ENCODE measurements around the gene NRN1L.
"Not testable (repeated sequence)": the region's sequence is repeated elsewhere in the genome, so short reads cannot be mapped to it uniquely, and the experiment has no call there.

NRN1L gene

DNA sequence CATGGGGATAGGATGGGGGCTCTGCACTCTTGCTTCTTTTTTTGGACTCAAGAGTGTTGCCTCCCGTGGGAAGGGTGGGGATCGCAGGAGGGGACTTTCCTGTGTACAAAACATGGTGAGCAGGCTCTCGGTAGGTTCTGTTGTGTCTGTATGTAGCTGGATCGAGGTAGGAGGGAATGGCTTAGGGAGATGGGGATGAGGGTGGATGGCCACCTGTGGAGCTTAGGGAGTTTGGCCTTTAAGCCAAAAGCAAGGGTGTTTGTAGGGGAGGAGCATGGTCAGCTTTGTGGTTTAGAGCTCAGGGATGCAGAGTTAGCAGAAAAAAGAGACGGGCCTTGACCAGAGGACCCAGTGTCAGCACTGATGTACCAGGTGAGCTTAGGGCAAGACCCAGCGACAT lies 22.8 kb upstream of the NRN1L start:
- DNase-seq, result no peak

DNA sequence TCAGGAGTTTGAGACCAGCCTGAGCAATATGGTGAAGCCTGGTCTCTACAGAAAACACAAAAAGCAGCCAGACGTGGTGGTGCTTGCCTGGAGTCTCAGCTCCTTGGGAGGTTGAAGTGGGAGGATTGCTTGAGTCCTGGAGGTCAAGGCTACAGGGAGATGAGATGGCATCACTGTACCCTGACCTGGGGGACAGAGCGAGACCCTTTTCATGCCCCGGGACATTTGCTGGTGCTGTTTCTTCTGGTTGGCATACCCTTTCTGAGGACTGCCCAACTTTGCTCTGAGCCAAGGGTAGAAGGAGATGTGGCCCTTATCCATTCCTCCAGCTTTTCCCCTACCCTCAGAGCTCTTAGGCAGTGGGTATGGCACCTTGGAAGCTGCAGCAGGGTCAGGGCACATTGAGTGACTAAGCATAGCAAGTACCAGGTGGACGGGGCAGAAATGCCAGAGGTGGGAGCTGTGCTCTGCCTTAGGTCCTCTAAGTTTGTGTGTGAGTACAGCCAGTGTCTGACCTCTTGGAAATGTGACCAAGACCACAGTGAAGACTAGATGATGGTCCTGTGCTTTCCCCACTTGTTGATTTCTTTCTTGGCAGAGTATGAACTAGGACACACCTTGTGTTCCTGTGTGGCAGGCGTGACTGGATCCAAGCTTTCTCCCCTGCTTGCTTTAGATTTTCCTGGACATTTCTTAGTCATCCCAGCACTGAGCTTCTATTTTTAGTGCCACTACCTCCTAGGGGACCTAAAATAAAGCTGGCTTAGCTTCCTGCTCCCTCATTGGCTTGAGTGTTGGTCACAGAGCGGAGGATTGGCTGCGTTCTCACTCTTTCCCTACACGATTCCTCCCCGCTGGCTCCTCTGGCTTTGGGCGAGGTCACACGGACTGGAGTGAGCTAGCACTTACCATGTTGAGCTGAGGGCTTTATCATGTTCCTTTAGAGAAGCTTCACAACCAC lies 21.8 kb upstream of the NRN1L start:
- no peak for DNase-seq

DNA sequence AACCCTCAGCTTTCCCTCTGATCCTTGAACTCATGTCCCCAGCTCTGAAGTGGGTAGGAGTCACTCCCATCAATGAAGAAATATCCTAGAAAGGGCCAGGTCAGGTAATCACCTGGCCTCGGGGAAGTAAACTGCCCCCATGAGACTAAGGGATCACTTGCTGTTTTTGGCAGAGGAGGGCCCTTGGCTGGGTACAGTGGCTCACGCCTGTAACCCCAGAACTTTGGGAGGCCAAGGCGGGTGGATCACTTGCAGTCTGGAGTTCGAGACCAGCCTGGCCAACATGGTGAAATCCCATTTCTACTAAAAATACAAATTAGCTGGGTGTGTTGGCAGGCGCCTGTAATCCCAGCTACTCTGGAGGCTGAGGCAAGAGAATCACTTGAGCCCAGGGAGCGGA lies 20.6 kb upstream of the NRN1L start:
- not testable (repeated sequence) for DNase-seq

DNA sequence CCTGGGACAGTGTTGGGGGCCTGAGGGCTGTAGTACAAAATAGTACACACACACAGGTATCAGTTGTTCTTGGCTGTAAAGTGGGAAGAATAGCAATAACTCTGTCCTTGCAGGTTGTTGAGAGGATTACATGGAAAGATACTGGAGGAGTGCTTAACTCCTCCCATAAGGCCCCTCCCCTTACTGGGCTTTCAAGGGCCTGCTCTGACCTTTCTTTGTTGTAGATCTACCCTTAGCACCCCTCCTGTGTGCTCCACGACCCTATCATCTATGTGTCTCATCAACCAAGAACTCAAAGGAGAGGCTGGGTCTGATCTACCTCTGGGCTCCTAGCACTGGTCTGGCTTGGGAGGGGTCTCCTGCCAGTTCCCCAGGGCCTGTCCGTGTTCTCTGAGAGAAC lies 20.1 kb upstream of the NRN1L start:
- DNase-seq, result no peak

DNA sequence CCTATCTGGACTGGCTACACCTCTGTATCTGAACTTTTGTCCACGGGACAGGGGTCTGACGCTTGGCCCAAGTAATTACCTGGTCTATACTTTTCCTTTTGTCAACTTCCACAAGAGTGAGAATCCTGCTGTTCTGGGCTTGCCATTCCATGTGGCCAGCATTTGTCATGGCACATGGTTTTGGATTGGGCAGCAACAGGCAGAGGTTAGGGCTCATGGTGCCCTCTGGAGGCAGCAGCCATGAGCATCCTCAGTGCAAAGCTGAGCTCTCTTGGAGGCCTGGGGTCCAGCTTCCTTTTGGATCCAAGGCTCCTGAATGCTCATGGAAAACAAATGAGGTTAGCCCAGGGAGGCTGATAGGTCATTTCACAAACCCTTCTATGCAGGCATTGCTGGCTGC lies 19.4 kb upstream of the NRN1L start:
- DNase-seq, result no peak

DNA sequence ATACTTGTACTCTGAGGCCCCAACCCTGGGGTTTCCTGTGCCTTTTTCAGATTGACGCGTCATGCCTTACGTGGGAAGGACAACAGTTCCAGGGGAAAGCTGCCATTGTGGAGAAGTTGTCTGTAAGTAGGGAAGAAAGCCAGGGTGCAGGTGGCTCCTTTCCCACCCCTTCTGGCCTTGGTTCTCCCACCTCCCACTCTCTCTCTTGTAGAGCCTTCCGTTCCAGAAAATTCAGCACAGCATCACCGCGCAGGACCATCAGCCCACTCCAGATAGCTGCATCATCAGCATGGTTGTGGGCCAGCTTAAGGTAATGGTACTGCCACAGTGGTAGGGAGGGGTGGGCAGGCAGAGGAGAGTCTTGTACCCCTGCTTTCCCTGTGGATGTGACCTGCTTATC lies 16.4 kb upstream of the NRN1L start:
- no peak for DNase-seq

DNA sequence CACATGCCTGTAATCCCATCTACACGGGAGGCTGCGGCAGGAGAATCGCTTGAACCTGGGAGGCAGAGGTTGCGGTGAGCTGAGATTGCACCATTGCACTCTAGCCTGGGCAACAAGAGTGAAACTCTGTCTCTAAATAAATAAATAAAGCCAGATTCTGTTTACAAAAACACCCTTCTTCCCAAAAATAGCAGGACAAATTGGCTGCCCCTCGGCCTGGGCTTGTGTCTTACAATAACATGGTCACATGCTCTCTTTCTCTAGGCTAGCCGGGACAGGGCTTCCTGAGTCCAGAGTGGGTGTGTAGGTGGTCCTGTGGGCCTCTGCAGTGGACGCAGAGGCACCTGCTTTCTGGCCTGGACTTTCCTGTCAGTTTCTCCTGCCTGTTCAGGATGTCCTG lies 15.0 kb upstream of the NRN1L start:
- no peak for DNase-seq

DNA sequence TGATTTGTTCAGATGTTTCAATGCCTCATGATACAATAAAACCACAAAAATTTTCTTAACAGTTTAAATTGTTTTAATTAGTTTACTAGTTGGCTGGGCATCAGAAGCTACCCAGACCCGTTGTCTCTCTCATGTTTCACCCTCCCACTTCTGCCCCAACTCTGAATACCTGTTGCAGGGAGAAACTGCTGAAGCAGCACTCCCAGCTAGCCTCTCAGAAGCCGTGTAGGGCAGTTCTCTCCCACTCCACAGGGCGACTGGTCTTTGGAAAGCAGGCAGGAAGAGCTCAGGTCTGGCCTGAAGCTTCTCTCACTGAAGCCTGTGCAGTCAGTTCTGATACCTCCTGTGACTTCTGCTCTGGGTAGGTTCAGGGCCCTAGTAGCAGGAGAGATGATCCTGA lies 13.4 kb upstream of the NRN1L start:
- DNase-seq, result no peak

DNA sequence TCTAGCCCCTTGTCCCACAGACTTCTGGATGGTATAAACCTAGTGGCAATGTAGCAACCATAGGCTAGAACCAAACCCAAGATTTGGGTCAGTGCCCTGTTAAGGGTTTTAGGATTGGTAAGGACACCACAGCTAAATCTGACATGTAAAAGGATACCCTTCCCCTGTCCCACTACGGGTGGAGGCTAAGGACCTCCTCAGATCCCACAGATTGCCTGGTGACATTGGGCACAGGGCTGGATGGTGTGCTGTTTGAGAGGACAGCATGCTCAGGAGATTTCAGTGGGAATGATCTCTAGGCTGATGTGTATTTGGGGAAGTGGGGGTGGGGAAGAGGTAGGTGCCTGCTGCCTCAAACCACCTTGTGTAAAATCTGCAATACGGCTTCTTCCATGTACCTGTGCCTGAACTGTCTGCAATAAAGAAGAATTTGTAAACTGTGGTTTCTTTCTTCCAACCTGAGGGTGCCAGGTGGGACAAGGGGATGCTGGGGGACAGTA lies 12.5 kb upstream of the NRN1L start:
- no peak for DNase-seq

DNA sequence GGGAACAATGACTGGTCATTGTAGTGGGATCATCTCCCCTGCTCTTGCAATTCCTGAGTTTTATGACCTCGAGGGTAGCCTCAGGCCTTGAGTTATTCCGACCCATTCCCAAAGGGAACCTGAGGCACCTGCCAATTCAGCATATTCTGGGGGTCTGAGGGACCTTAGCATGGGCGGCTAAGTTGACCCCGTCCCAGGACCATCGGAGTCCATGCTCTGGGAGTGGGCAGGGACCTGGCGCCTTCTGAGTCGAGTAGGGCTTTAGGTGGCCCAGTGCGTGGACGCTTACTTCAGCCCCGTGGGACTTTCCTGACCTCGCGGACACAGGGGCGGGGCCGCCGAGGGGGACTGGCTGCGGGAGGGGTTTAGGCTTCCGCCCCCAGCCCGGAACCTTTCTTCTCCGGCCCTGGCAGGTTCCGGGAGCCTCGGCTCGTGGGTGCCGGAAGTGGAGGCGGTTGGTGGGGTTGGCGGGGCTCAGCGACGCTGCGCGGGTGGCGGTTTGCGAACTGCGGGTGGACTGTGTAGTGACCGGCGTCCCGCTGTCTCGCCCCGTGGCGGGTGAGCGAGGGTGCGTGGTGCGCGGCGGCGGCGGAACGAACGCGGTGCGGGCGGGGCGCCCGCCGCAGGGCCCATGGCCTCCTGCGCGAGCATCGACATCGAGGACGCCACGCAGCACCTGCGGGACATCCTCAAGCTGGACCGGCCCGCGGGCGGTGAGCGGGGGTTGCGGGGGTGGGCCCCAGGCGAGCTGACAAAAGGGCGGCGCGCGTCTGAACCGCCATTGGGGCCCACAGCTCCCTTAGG lies 11.9 kb upstream of the NRN1L start, which contains the start of gene EDC4:
Gene EDC4 (plus strand): TSS at position 422 of the 804 bp plus-strand sequence. CDS start 210 bp downstream, at position 632.
- DNase-seq, result peak; percentile 84

DNA sequence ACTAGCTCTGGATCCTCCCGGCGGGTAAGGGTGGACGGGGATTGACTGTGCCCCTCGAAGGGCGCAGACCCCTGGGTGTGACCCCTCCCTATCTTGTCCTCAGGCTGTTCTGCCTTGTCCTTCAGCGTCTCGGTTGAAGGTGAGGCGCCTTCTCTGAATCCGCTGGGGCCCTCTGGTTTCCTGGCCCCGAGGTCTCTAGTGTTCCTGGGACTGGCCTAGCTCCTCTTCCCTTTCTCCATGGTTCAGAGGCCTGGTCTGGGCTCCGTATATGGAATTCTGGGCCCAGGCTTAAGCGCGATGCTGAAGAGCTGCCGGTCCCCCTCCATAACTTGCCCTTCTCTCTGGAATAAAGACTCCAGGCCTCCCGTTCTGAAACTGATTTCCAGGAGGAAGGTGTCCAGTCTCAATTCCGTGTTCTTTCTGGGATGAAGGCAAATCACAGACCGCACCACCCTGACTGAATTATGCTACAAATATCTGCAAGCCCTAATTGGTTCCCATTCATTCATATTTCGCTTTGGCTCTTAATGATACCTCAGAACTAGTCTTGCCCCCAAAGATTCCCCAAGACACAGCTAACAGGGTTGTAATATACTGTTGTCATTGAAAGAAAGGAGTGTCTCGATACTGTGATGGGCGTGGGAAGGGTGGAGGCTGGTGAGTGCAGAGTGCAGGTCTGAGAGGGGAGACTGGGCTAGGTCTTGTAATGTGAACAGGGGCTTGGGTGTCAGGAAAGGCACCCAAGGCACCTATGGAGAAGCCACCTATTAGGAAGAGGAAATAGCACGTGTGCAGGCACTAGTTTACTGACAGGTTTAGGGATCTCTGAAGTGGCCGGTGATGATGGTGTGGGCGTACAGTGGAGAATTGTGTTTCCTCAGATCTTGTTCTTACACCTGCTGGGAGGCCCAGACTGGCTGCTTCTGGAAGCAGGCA lies 11.0 kb upstream of the NRN1L start:
- DNase-seq, result no peak

DNA sequence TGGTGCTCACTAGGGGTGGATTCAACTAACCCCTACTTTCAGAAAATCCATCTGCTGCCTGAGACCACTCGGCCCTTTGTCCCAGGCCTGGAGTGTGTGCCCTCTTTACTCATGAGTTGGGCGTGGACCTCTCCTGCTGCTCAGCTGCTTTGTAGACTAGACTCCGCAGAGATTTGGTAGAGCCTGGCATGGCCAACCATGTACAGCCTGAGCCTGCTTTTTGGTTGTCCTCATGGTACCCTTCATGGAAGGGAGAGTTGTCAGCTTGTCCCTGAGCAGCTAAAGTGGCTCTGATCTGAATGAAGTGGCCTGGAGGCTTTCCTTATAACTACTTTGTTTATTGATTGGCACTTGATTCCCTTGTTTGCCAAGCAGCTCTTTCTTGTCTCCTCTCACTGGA lies 10.3 kb upstream of the NRN1L start:
- DNase-seq, result no peak

DNA sequence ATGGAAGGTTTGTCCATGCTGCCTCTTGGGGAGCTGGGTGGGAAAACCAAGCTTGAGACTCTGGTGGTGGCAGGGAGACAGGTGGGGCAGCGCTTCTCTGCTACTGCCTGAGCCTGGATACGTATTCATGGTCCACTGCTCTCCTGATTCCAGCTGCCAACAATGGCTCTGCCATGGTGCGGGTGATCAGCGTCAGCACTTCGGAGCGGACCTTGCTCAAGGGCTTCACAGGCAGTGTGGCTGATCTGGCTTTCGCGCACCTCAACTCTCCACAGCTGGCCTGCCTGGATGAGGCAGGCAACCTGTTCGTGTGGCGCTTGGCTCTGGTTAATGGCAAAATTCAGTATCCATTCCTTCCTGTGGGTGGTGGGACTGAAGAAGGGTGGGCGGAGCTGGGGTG lies 7.6 kb upstream of the NRN1L start:
- DNase-seq, result no peak

DNA sequence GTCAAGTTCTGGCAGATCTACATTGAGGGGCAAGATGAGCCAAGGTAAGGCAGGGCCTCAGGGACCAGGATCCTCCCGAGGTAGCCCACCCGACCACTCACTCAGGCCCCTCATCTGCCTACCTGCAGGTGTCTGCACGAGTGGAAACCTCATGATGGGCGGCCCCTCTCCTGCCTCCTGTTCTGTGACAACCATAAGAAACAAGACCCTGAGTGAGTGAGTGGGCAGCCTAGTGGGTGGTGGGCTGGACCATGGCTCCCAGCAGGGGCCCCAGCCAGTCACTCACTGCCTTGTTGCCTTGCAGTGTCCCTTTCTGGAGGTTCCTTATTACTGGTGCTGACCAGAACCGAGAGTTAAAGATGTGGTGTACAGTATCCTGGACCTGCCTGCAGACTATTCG lies 6.5 kb upstream of the NRN1L start:
- no peak for DNase-seq

DNA sequence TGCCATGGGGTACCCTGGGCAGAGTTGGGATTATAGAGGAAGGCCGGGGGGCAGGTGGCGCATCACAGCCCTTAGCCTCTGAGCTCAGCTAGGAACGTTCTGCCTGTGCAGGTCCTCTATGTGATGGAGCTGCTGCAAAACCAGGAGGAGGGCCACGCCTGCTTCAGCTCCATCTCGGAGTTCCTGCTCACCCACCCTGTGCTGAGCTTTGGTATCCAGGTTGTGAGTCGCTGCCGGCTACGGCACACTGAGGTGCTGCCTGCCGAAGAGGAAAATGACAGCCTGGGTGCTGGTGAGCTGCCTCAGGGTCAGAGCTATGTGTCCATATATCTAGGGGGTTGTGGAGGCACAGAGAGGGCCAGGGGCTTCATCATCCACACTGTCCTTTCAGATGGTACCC lies 5.8 kb upstream of the NRN1L start:
- DNase-seq, result no peak

DNA sequence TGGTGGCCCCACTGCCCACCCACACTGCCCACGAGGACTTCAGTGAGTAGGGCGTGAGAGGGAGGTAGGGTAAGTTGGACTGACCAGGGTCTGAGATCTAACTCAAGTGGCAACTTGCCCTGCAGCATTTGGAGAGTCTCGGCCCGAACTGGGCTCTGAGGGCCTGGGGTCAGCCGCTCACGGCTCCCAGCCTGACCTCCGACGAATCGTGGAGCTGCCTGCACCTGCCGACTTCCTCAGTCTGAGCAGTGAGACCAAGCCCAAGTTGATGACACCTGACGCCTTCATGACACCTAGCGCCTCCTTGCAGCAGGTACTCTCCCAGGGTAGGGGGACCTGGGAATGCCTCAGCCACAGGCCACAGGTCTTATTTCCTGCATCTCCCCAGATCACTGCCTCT lies 5.2 kb upstream of the NRN1L start:
- DNase-seq, result no peak

DNA sequence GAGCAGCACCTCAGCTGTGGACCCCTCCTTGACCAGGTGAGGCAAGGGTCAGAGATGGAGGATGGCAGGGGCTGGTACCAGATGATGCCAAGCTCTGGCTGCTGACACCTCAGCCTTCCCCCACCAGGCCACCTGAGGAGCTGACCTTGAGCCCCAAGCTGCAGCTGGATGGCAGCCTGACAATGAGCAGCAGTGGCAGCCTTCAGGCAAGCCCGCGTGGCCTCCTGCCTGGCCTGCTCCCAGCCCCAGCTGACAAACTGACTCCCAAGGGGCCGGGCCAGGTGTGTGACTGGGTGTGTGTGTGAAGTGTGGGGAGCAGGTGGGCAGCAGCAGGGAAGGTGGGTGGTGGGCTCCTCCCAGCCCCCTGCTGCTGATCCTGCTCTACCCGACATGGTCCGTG lies 4.7 kb upstream of the NRN1L start:
- no peak for DNase-seq

DNA sequence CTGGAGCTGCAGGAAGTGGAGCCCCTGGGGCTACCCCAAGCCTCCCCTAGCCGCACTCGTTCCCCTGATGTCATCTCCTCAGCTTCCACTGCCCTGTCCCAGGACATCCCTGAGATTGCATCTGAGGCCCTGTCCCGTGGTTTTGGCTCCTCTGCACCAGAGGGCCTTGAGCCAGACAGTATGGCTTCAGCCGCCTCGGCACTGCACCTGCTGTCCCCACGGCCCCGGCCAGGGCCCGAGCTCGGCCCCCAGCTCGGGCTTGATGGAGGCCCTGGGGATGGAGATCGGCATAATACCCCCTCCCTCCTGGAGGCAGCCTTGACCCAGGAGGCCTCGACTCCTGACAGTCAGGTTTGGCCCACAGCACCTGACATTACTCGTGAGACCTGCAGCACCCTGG lies 4.1 kb upstream of the NRN1L start:
- DNase-seq, result no peak

DNA sequence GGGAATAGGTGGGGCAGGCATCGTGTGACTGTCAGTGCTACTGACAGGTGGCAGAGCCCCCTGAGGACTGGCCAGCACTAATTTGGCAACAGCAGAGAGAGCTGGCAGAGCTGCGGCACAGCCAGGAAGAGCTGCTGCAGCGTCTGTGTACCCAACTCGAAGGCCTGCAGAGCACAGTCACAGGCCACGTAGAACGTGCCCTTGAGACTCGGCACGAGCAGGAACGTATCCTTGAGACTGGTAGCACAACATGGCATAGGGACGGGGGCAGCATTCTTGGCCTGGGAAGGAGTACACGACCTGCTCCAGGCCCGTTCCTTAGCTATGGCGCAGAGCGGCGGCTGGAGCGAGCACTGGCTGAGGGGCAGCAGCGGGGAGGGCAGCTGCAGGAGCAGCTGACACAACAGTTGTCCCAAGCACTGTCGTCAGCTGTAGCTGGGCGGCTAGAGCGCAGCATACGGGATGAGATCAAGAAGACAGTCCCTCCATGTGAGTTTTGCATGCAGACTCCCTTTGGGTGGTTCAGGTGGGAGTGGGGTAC lies 3.0 kb upstream of the NRN1L start:
- DNase-seq, result no peak

DNA sequence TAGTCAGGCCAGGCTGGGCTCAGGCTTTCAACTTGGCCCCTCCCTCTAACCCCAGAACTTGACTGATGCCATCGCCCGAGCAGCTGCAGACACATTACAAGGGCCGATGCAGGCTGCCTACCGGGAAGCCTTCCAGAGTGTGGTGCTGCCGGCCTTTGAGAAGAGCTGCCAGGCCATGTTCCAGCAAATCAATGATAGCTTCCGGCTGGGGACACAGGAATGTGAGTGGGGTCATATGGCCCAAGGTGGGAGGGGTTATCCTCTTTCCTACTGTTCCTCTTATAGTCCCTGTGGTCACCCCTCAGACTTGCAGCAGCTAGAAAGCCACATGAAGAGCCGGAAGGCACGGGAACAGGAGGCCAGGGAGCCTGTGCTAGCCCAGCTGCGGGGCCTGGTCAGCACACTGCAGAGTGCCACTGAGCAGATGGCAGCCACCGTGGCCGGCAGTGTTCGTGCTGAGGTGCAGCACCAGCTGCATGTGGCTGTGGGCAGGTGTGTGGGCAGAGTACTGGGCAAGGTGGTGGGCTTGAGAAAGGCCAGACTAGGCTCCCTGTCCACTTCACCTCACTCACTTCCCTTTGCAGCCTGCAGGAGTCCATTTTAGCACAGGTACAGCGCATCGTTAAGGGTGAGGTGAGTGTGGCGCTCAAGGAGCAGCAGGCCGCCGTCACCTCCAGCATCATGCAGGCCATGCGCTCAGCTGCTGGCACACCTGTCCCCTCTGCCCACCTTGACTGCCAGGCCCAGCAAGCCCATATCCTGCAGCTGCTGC lies 2.1 kb upstream of the NRN1L start:
- no peak for DNase-seq

DNA sequence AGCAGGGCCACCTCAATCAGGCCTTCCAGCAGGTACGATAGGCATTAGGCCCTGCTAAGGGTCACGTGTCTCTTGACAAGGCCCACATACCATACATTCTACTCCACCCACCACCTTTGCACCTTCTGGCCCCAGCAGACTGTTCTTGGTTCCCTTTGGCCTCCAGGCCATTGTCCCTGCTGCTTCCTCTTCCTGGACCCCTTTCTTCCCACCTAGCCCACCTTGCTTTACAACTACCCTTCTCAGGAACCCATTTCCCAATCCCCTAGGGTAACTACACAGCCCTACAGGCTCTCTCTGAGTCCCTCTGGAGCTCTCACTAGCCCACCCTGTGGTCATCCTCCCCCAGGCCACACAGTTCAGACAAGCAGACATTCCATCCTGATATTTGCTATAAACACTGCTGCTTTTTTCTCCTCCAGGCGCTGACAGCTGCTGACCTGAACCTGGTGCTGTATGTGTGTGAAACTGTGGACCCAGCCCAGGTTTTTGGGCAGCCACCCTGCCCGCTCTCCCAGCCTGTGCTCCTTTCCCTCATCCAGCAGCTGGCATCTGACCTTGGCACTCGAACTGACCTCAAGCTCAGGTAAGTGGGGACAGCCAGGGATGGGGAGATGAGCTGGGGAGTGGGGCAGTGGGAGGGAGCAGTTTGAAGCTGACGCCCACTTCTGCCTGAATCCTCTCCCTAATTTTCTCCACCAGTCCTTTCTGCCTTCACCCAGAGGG lies 1.4 kb upstream of the NRN1L start:
- no peak for DNase-seq
